H1 (cell line): Measurements from ENCODE around the gene CAMSAP1. TPM values are rescaled to one million over a fixed set of nuclear protein-coding genes. Genes with fewer than 3 reads are reported as not detected.

Source experiments
- CTCF ChIA-PET: fragments of 300-600 bp; sonication (Branson Sonifier 250); formaldehyde crosslinking; loops from one replicate; lab custom pipeline; 2021; ENCODE audit not compliant: partially characterized antibody; lab: Charles Lee
- POLR2A ChIA-PET: fragments of 300-600 bp; sonication (Branson Sonifier 250); formaldehyde crosslinking; loops from one replicate; lab custom pipeline; 2021; ENCODE audit warnings: inconsistent platforms; ENCODE audit not compliant: partially characterized antibody; lab: Charles Lee
- DNase-seq, 2 experiments: peaks; one replicate each; pipeline versions ENCODE4 v3.0.0 to v3.0.0-alpha.2; 2010 to 2022; ENCODE audit warnings: low spot score in 2 of 2, low read depth in 1 of 2, mixed read lengths in 1 of 2
- FAIRE-seq: peaks from 2 replicates; lab custom pipeline; 2011; peaks lifted over from hg19 to GRCh38; lab: Jason Lieb, UNC
- H2AFZ ChIP-seq: 2 replicates; pipeline ENCODE4 v1.8.1; 2012; ENCODE audit warnings: low read length, inconsistent platforms
- H2AK5ac ChIP-seq: 2 replicates; pipeline ENCODE4 v1.6.1; 2013; ENCODE audit warnings: low read depth, low read length
- H2BK120ac ChIP-seq: replicated peaks from 2 replicates; pipeline ENCODE3; 2013; ENCODE audit warnings: low read depth, low read length, inconsistent platforms
- H2BK12ac ChIP-seq: 2 replicates; pipeline ENCODE4 v1.6.1; 2013; ENCODE audit warnings: low read depth, low read length
- H2BK15ac ChIP-seq: 2 replicates; pipeline ENCODE4 v1.6.1; 2013; ENCODE audit warnings: low read length
- H2BK20ac ChIP-seq: 2 replicates; pipeline ENCODE4 v1.6.1; 2013; ENCODE audit warnings: low read length
- H2BK5ac ChIP-seq: 2 replicates; pipeline ENCODE4 v1.6.1; 2013; ENCODE audit warnings: low read depth, low read length
- H3K14ac ChIP-seq: 2 replicates; pipeline ENCODE4 v1.6.1; 2013; ENCODE audit warnings: inconsistent platforms; ENCODE audit not compliant: insufficient read length
- H3K18ac ChIP-seq: 2 replicates; pipeline ENCODE4 v1.6.1; 2013; ENCODE audit warnings: low read length; ENCODE audit errors: extremely low read depth
- H3K23ac ChIP-seq: 2 replicates; pipeline ENCODE4 v1.6.1; 2013; ENCODE audit warnings: inconsistent platforms; ENCODE audit not compliant: insufficient read length
- H3K23me2 ChIP-seq: 2 replicates; pipeline ENCODE4 v1.6.1; 2013; ENCODE audit warnings: low read depth, low read length
- H3K27ac ChIP-seq: 2 replicates; pipeline ENCODE4 v1.6.1; 2011; ENCODE audit warnings: low read depth, low read length, inconsistent platforms
- H3K27me3 ChIP-seq, 4 experiments: replicated peaks in 1 of 4; 1 replicate in 1 of 4; 2 replicates in 3 of 4; pipeline versions ENCODE4 v1.6.1 to v1.8.1; 2011 to 2013; ENCODE audit warnings: low read length in 3 of 4, mild to moderate bottlenecking in 3 of 4, inconsistent platforms in 2 of 4, mixed read lengths in 2 of 4, moderate library complexity in 1 of 4; ENCODE audit not compliant: control insufficient read depth in 3 of 4, insufficient read depth in 3 of 4; ENCODE audit errors: extremely low read depth in 1 of 4
- H3K36me3 ChIP-seq, 4 experiments: 2 replicates each; pipeline versions ENCODE4 v1.6.1 to v1.8.1; 2011 to 2013; ENCODE audit warnings: mild to moderate bottlenecking in 4 of 4, low read length in 3 of 4, moderate library complexity in 2 of 4, control low read depth in 1 of 4, inconsistent platforms in 1 of 4; ENCODE audit not compliant: insufficient read depth in 4 of 4, control insufficient read depth in 2 of 4
- H3K4ac ChIP-seq: replicated peaks from 2 replicates; pipeline ENCODE3; 2013; ENCODE audit warnings: low read length, low read depth, mixed read lengths, inconsistent platforms; ENCODE audit not compliant: insufficient read length
- H3K4me1 ChIP-seq, 4 experiments: replicated peaks in 1 of 4; 1 replicate in 1 of 4; 2 replicates in 3 of 4; pipeline versions ENCODE4 v1.6.1 to v1.8.1; 2011 to 2013; ENCODE audit warnings: low read length in 3 of 4, inconsistent platforms in 2 of 4, mixed read lengths in 1 of 4; ENCODE audit not compliant: insufficient read depth in 4 of 4, control insufficient read depth in 3 of 4
- H3K4me2 ChIP-seq, 2 experiments: 2 replicates each; pipeline versions ENCODE4 v1.6.1 to v1.8.1; 2011 to 2013; ENCODE audit warnings: low read depth in 2 of 2, low read length in 2 of 2, control low read depth in 1 of 2, inconsistent platforms in 1 of 2, mild to moderate bottlenecking in 1 of 2; ENCODE audit not compliant: insufficient read depth in 1 of 2
- H3K4me3 ChIP-seq, 4 experiments: fragments of 200-600, 300-600 bp in 1 of 4; sonication (generic), shearing (Covaris generic), sonication (Bioruptor Twin) in 1 of 4; 2 replicates each; pipeline versions ENCODE4 v1.5.1 to v1.8.1; 2011 to 2016; ENCODE audit warnings: low read length in 4 of 4, low read depth in 3 of 4, control low read depth in 2 of 4, inconsistent platforms in 2 of 4, mild to moderate bottlenecking in 2 of 4, mixed read lengths in 1 of 4, moderate library complexity in 1 of 4; ENCODE audit not compliant: insufficient read depth in 2 of 4; ENCODE audit errors: extremely low read depth in 1 of 4
- H3K56ac ChIP-seq: replicated peaks from 2 replicates; pipeline ENCODE3; 2013; ENCODE audit warnings: low read depth, mild to moderate bottlenecking, mixed read lengths, low read length, inconsistent platforms; ENCODE audit not compliant: insufficient read length
- H3K79me1 ChIP-seq: 2 replicates; pipeline ENCODE4 v1.6.1; 2013; ENCODE audit warnings: low read depth, low read length, control low read depth
- H3K79me2 ChIP-seq, 2 experiments: 2 replicates each; pipeline versions ENCODE4 v1.6.1 to v1.8.1; 2012 to 2013; ENCODE audit warnings: low read length in 2 of 2, mild to moderate bottlenecking in 2 of 2, inconsistent platforms in 1 of 2; ENCODE audit not compliant: insufficient read depth in 2 of 2, control insufficient read depth in 1 of 2
- H3K9ac ChIP-seq, 4 experiments: replicated peaks in 1 of 4; 1 replicate in 1 of 4; 2 replicates in 3 of 4; pipeline versions ENCODE4 v1.6.1 to v1.8.1; 2011 to 2013; ENCODE audit warnings: low read depth in 3 of 4, low read length in 3 of 4, control low read depth in 2 of 4, mild to moderate bottlenecking in 2 of 4, moderate library complexity in 2 of 4, inconsistent platforms in 1 of 4; ENCODE audit errors: extremely low read depth in 1 of 4
- H3K9me3 ChIP-seq, 2 experiments: 2 replicates each; pipeline versions ENCODE4 v1.6.1 to v1.8.1; 2012 to 2013; ENCODE audit warnings: mild to moderate bottlenecking in 2 of 2, moderate library complexity in 2 of 2, control low read depth in 1 of 2, inconsistent platforms in 1 of 2, low read depth in 1 of 2, low read length in 1 of 2, mixed read lengths in 1 of 2; ENCODE audit not compliant: insufficient read depth in 2 of 2
- H4K20me1 ChIP-seq, 2 experiments: replicated peaks in 1 of 2; 2 replicates each; pipeline versions ENCODE3 to v1.8.1; 2011 to 2013; ENCODE audit warnings: inconsistent platforms in 2 of 2, low read length in 2 of 2, mild to moderate bottlenecking in 1 of 2; ENCODE audit not compliant: insufficient read depth in 2 of 2, control insufficient read depth in 1 of 2
- H4K5ac ChIP-seq: 2 replicates; pipeline ENCODE4 v1.6.1; 2013; ENCODE audit warnings: low read length, low read depth, mixed read lengths, inconsistent platforms; ENCODE audit not compliant: insufficient read length
- H4K8ac ChIP-seq: 2 replicates; pipeline ENCODE4 v1.8.0; 2013; ENCODE audit warnings: mild to moderate bottlenecking, moderate library complexity, low read length, inconsistent platforms; ENCODE audit not compliant: insufficient read depth; ENCODE audit errors: extremely low read depth
- H4K91ac ChIP-seq: replicated peaks from 2 replicates; pipeline ENCODE3; 2013; ENCODE audit warnings: low read length, mixed read lengths, inconsistent platforms; ENCODE audit not compliant: insufficient read length
- CTBP2 ChIP-seq: IDR thresholded peaks from 2 replicates; pipeline ENCODE4 v1.7.0; 2011; ENCODE audit warnings: borderline replicate concordance, mild to moderate bottlenecking, moderate library complexity, mixed read lengths, low read length; ENCODE audit not compliant: insufficient read depth, insufficient read length
- EP300 ChIP-seq, 2 experiments: IDR thresholded peaks; 1 replicate in 1 of 2; 2 replicates in 1 of 2; pipeline ENCODE4 v1.6.1; 2011 to 2012; ENCODE audit warnings: low read depth in 2 of 2, low read length in 2 of 2, mild to moderate bottlenecking in 2 of 2, borderline replicate concordance in 1 of 2, inconsistent platforms in 1 of 2, moderate library complexity in 1 of 2
- FOSL1 ChIP-seq: IDR thresholded peaks from 2 replicates; pipeline ENCODE4 v1.6.1; 2011; ENCODE audit warnings: mild to moderate bottlenecking, low read depth, low read length, moderate library complexity; ENCODE audit not compliant: insufficient read depth
- KDM1A ChIP-seq: fragments of 200-600, 300-600 bp; sonication (generic); IDR thresholded peaks from 2 replicates; pipeline ENCODE4 v1.7.1; 2016; ENCODE audit warnings: mild to moderate bottlenecking, low read length, borderline replicate concordance
- RAD21 ChIP-seq, 2 experiments: IDR thresholded peaks in 1 of 2; conservative IDR thresholded peaks in 1 of 2; 2 replicates each; pipeline ENCODE4 v1.6.1; 2011; ENCODE audit warnings: low read depth in 2 of 2, low read length in 2 of 2, improper control_type of control experiment in 1 of 2, inconsistent platforms in 1 of 2, mild to moderate bottlenecking in 1 of 2, moderate library complexity in 1 of 2
- SAP30 ChIP-seq: fragments of 300-600 bp; sonication (generic); IDR thresholded peaks from 2 replicates; pipeline ENCODE4 v1.7.1; 2012; ENCODE audit warnings: low read length, moderate library complexity, mild to moderate bottlenecking, inconsistent platforms; ENCODE audit not compliant: insufficient read depth, insufficient replicate concordance
- USF2 ChIP-seq: IDR thresholded peaks from 2 replicates; pipeline ENCODE4 v1.6.1; 2011; ENCODE audit warnings: low read length, improper control_type of control experiment
- WGBS, 2 experiments: shearing (Covaris generic) in 1 of 2; methylation state at CpG; one replicate each; pipeline versions ENCODE4 v1.1.6 to v1.1.7; 2013 to 2015; ENCODE audit warnings: low lambda C conversion rate in 2 of 2, mixed read lengths in 2 of 2, inconsistent platforms in 1 of 2, low coverage in 1 of 2, missing lambda C conversion rate in 1 of 2; ENCODE audit not compliant: insufficient replicate concordance in 2 of 2, insufficient coverage in 1 of 2, insufficient read length in 1 of 2; ENCODE audit errors: extremely low coverage in 1 of 2, missing lambda C conversion rate in 1 of 2; 5-methylcytosine and 5-hydroxymethylcytosine counted together
- polyA plus RNA-seq, 7 experiments: library from polyadenylated mRNA; depleted of rRNA in 3 of 7; stranded (reverse) in 5 of 7; unstranded in 2 of 7; fragments of >200 nt in 5 of 7; fragments of 200-250 nt in 2 of 7; gene quantifications; 1 replicate in 5 of 7; 2 replicates in 1 of 7; 4 replicates in 1 of 7; pipeline versions ENCODE4 v1.2.1 to v1.2.3, GENCODE V29; 2011 to 2013; ENCODE audit warnings: missing spikeins in 2 of 7, mixed read lengths in 2 of 7
- total RNA-seq: library from RNA; stranded (reverse); fragmentation: NEBNext Ultra II Directional; extraction: Animal tissue kit (Norgen Biotek cat#: 25700); gene quantifications from 2 replicates; pipeline ENCODE4 v1.2.1, GENCODE V29; 2021

CAMSAP1 gene
- total and polyA plus RNA-seq, 2 of the 8 experiments (the other 6 are each of a cell fraction or from before 2014, with no cell fraction given): 13.4 to 44.0 TPM

DNA sequence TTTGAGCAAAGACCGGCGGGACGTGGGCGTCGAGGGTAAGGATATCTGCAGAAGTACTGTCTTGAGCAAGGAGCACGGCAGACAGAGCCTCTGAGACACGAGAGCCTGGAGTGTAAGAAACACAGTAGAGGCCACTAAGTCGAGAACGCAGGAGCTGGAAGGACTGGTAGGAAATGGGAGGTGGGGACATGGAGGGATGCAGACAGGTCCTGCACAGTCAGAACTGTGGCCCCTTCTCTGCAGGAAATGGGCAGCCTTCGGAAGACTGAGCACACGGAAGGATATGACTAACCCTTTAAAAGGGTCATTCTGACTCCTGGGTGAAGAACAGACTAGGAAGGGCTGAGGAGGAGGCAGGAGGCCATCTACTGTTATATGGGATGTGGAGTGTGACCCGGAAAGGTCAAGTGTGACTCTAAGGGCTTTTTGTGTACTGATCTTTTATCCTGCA lies 1.4 kb upstream of the CAMSAP1 start:
- no peak overlapping the region for H4K5ac ChIP-seq
- H3K36me3 ChIP-seq: peaks cover 2 to 20% (median 11%) of the 10 kb centered on the region in 4 experiments; a peak in 6 of 8 replicates
- H3K9me3 ChIP-seq: peaks cover 2 to 7% of the 10 kb centered on the region in 2 experiments; a peak in 3 of 4 replicates
- H3K56ac ChIP-seq: no peak overlapping the region
- H3K4me3 ChIP-seq: peak overlapping the region; percentile 43 to 78 (median 60); a peak in 3 of 8 replicates
- 90% methylated on average over 12 of the region's 12 CpGs; no CpG with 5 or more reads in 1 of the 2 experiments for WGBS, 2 experiments
- no peak overlapping the region for H2BK12ac ChIP-seq
- DNase-seq (no peak), FAIRE-seq (no peak)
- 0 out of 2 replicates have a peak overlapping the region, but pooled peaks have one; percentile 28 for H2AK5ac ChIP-seq
- H3K79me2 ChIP-seq: peaks cover 24 to 38% of the 10 kb centered on the region in 2 experiments
- no peak overlapping the region for H3K14ac ChIP-seq
- H4K20me1 ChIP-seq: peaks cover 10 to 20% of the 10 kb centered on the region in 2 experiments
- H2BK15ac ChIP-seq: no peak overlapping the region
- H3K4me1 ChIP-seq: peaks cover 4 to 12% (median 9%) of the 10 kb centered on the region in 4 experiments
- H3K79me1 ChIP-seq: peaks cover 9% of the 10 kb centered on the region
- H3K27ac ChIP-seq: no peak overlapping the region
- no peak overlapping the region for H4K8ac ChIP-seq
- H3K18ac ChIP-seq: no peak overlapping the region
- TF ChIP-seq SAP30: no peak
- no peak for TF ChIP-seq USF2
- TF ChIP-seq KDM1A: no peak
- no peak for TF ChIP-seq FOSL1
- no peak for TF ChIP-seq RAD21 (IDR thresholded peaks at IDR 0.05 in 1 of 2, conservative IDR thresholded peaks at IDR 0.05 in 1 of 2; ENCODE audit: low read depth in 2 of 2, low read length in 2 of 2)
- TF ChIP-seq CTBP2: no peak
- no peak for TF ChIP-seq EP300 (IDR thresholded peaks at IDR 0.05; ENCODE audit: borderline replicate concordance in 1 of 2, low read depth in 2 of 2, low read length in 2 of 2)
- H3K4ac ChIP-seq: no peak overlapping the region
- H3K23me2 ChIP-seq: peaks cover 3% of the 10 kb centered on the region
- no peak overlapping the region for H3K9ac ChIP-seq
- no peak overlapping the region for H2BK5ac ChIP-seq
- H2BK20ac ChIP-seq: no peak overlapping the region
- ChIA-PET CTCF (no interaction called here), POLR2A (interaction anchor here (0.7 to 1.7 kb wide), 2 partner anchors 11 to 12 kb away, joined by 3 to 6 read pairs; no protein-coding TSS in a partner anchor)
- no peak overlapping the region for H4K91ac ChIP-seq
- peaks cover 0 to 4% (median 1%) of the 10 kb centered on the region in 4 experiments; a peak in 3 of 7 replicates for H3K27me3 ChIP-seq
- H2BK120ac ChIP-seq: no peak overlapping the region
- H3K23ac ChIP-seq: no peak overlapping the region
- H2AFZ ChIP-seq: no peak overlapping the region
- peak overlapping the region; percentile 82; a peak in 3 of 4 replicates for H3K4me2 ChIP-seq
